Upper lobe of right lung (tissue), 1 donor: ENCODE measurements around the gene ENHO. TPM values are rescaled to one million over a fixed set of nuclear protein-coding genes. Genes with fewer than 3 reads are reported as not detected.

Experiments
- ATAC-seq: fragments of 200-7000 bp; cut with Tn5 transposase; one replicate; pipeline ENCODE4 v1.9.1; 2020; ENCODE audit warnings: mild to moderate bottlenecking, moderate library complexity
- DNase-seq: peaks from one replicate; pipeline ENCODE4 v3.0.0-alpha.2; 2020
- H3K27ac ChIP-seq: fragments of 200-600 bp; one replicate; pipeline ENCODE4 v1.8.0; 2022
- H3K27me3 ChIP-seq: fragments of 200-600 bp; one replicate; pipeline ENCODE4 v1.8.0; 2022; ENCODE audit warnings: mild to moderate bottlenecking
- H3K36me3 ChIP-seq: fragments of 200-600 bp; one replicate; pipeline ENCODE4 v1.8.0; 2022
- H3K4me1 ChIP-seq: fragments of 200-600 bp; one replicate; pipeline ENCODE4 v1.8.0; 2022
- H3K4me3 ChIP-seq: fragments of 200-600 bp; one replicate; pipeline ENCODE4 v1.8.0; 2022; ENCODE audit warnings: mild to moderate bottlenecking
- H3K9me3 ChIP-seq: fragments of 200-600 bp; one replicate; pipeline ENCODE4 v1.8.0; 2022
- CTCF ChIP-seq: fragments of 200-600 bp; IDR thresholded peaks from one replicate; pipeline ENCODE4 v1.8.0; 2022; ENCODE audit warnings: antibody characterized with exemption
- intact Hi-C: fragments of 100-400 bp; cut with DNase I; formaldehyde crosslinking; loops from one replicate; pipeline ENCODE4 v1.11.0; 2022
- total RNA-seq: library from RNA; stranded (reverse); fragmentation: NEBNext Ultra II Directional; extraction: Animal tissue kit (Norgen Biotek cat#: 25700); gene quantifications from one replicate; pipeline ENCODE4 v1.2.1, GENCODE V29; 2021
- donor health status: DM: no; HTN: yes; CAD: no; lungs with severe emphysema.

ENHO gene
- total RNA-seq, 1 donor from 2014 or later: 0.61 TPM

GRCh38 chr9:34521406-34522045 lies 1.3 kb downstream of the ENHO start:
- Histone ChIP-seq H3K27me3 (no peaks in the 10 kb centered on the region), H3K4me3 (no peak overlapping the region), H3K4me1 (no peaks in the 10 kb centered on the region), H3K27ac (no peak overlapping the region), H3K9me3 (no peaks in the 10 kb centered on the region), H3K36me3 (no peaks in the 10 kb centered on the region)
- DNase-seq (no peak), ATAC-seq (no peak)
- no peak for TF ChIP-seq CTCF
- intact Hi-C loops: no loop called here

GRCh38 chr9:34520505-34521385 lies 2.0 kb downstream of the ENHO start:
- no peak for DNase-seq
- Histone ChIP-seq H3K36me3 (no peaks in the 10 kb centered on the region), H3K4me3 (no peak overlapping the region), H3K9me3 (no peaks in the 10 kb centered on the region), H3K27ac (no peak overlapping the region), H3K4me1 (no peaks in the 10 kb centered on the region), H3K27me3 (no peaks in the 10 kb centered on the region)
- intact Hi-C loops: no loop called here
- TF ChIP-seq CTCF: no peak
- no peak for ATAC-seq

- no peak for TF ChIP-seq CTCF
These were observed 2.7 kb downstream of the ENHO start for GRCh38 chr9:34520096-34520495.

GRCh38 chr9:34519321-34520020 lies 3.3 kb downstream of the ENHO start:
- no peaks in the 10 kb centered on the region for H3K4me1 ChIP-seq
- H3K4me3 ChIP-seq: no peak overlapping the region
- no peaks in the 10 kb centered on the region for H3K9me3 ChIP-seq
- H3K36me3 ChIP-seq: no peaks in the 10 kb centered on the region
- no peaks in the 10 kb centered on the region for H3K27me3 ChIP-seq
- ATAC-seq (no peak), DNase-seq (no peak)
- no peak for TF ChIP-seq CTCF
- intact Hi-C loops: no loop called here
- H3K27ac ChIP-seq: no peak overlapping the region

More at GRCh38 chr9:34520096-34520495, 2.7 kb downstream of the ENHO start:
- DNase-seq (no peak), ATAC-seq (no peak)
- intact Hi-C loops: no loop called here
- Histone ChIP-seq H3K9me3 (no peaks in the 10 kb centered on the region), H3K4me1 (no peaks in the 10 kb centered on the region), H3K27ac (no peak overlapping the region), H3K36me3 (no peaks in the 10 kb centered on the region), H3K4me3 (no peak overlapping the region), H3K27me3 (no peaks in the 10 kb centered on the region)

GRCh38 chr9:34518896-34519295 lies 3.9 kb downstream of the ENHO start:
- Histone ChIP-seq H3K27ac (no peak overlapping the region), H3K36me3 (no peaks in the 10 kb centered on the region), H3K4me1 (no peaks in the 10 kb centered on the region), H3K27me3 (no peaks in the 10 kb centered on the region), H3K9me3 (no peaks in the 10 kb centered on the region), H3K4me3 (no peak overlapping the region)
- TF ChIP-seq CTCF: no peak
- DNase-seq: no peak
- ATAC-seq: no peak
- intact Hi-C loops: no loop called here
